SK-N-MC (cell line): ENCODE data around the gene SH3D21.

Experiments used
- DNase-seq: peaks from one replicate; pipeline ENCODE4 v3.0.0-alpha.2; 2011; ENCODE audit warnings: low read depth, low spot score
- H3K27ac ChIP-seq: fragments of 200-600 bp; sonication (generic); 2 replicates; pipeline ENCODE4 v1.5.1; 2016; ENCODE audit warnings: mixed run types
- H3K36me3 ChIP-seq: fragments of 200-600 bp; sonication (generic); 2 replicates; pipeline ENCODE4 v1.6.1; 2017; ENCODE audit warnings: antibody characterized with exemption, low read length, mixed read lengths; ENCODE audit not compliant: insufficient read depth
- H3K4me3 ChIP-seq: fragments of 200-600 bp; sonication (generic); 2 replicates; pipeline ENCODE4 v1.5.1; 2016
- H3K9ac ChIP-seq: fragments of 200-600 bp; sonication (generic); 2 replicates; pipeline ENCODE4 v1.8.0; 2017; ENCODE audit warnings: mixed run types, mixed read lengths; ENCODE audit not compliant: insufficient read length
- H3K9me3 ChIP-seq: fragments of 200-600 bp; sonication (generic); 2 replicates; pipeline ENCODE4 v1.6.1; 2017; ENCODE audit warnings: low read depth, mild to moderate bottlenecking, antibody characterized with exemption, low read length, moderate library complexity, mixed read lengths
- EZH2 ChIP-seq: fragments of 200-600 bp; sonication (generic); IDR thresholded peaks from one replicate; pipeline ENCODE4 v1.6.1; 2017; ENCODE audit warnings: antibody characterized with exemption
- FOXP2 ChIP-seq: optimal IDR thresholded peaks from 2 replicates; pipeline ENCODE3; 2011; ENCODE audit warnings: mild to moderate bottlenecking, moderate library complexity; ENCODE audit not compliant: insufficient read depth; ENCODE audit errors: extremely low read length, control extremely low read depth
- POLR2AphosphoS5 ChIP-seq: IDR thresholded peaks from 2 replicates; pipeline ENCODE4 v1.6.1; 2012; ENCODE audit warnings: mild to moderate bottlenecking, low read depth, low read length, borderline replicate concordance

The SH3D21 gene

GRCh38 chr1:36297062-36297461 lies 9.1 kb upstream of the SH3D21 start:
- Histone ChIP-seq H3K4me3 (no peak overlapping the region), H3K9me3 (no peaks in the 10 kb centered on the region), H3K36me3 (peaks cover 80% of the 10 kb centered on the region), H3K27ac (peak overlapping the region; percentile 38; the same call in 1 of the 2 replicates), H3K9ac (no peak overlapping the region)
- no peak for DNase-seq
- TF ChIP-seq POLR2AphosphoS5 (no peak), FOXP2 (no peak), EZH2 (no peak)

GRCh38 chr1:36298640-36299039 lies 7.5 kb upstream of the SH3D21 start:
- H3K36me3 ChIP-seq = peaks cover 80% of the 10 kb centered on the region
- H3K9ac ChIP-seq = no peak overlapping the region

GRCh38 chr1:36300526-36300925 lies 5.6 kb upstream of the SH3D21 start:
- Histone ChIP-seq H3K36me3 (peaks cover 74% of the 10 kb centered on the region), H3K4me3 (no peak overlapping the region), H3K27ac (peak overlapping the region; percentile 0; the same call in 1 of the 2 replicates), H3K9me3 (no peaks in the 10 kb centered on the region), H3K9ac (no peak overlapping the region)
- no peak for TF ChIP-seq FOXP2
- no peak for TF ChIP-seq POLR2AphosphoS5
- TF ChIP-seq EZH2 = no peak
- no peak for DNase-seq

More at GRCh38 chr1:36298640-36299039, 7.5 kb upstream of the SH3D21 start:
- Histone ChIP-seq H3K27ac (no peak overlapping the region), H3K9me3 (no peaks in the 10 kb centered on the region), H3K4me3 (no peak overlapping the region)
- no peak for DNase-seq
- TF ChIP-seq EZH2 (no peak), POLR2AphosphoS5 (no peak), FOXP2 (no peak)

GRCh38 chr1:36301220-36301619 lies 4.9 kb upstream of the SH3D21 start:
- Histone ChIP-seq H3K9ac (no peak overlapping the region), H3K36me3 (peaks cover 71% of the 10 kb centered on the region), H3K9me3 (no peaks in the 10 kb centered on the region), H3K27ac (peak overlapping the region; percentile 0; the same call in 1 of the 2 replicates), H3K4me3 (no peak overlapping the region)
- TF ChIP-seq FOXP2 = no peak
- no peak for TF ChIP-seq POLR2AphosphoS5
- no peak for TF ChIP-seq EZH2
- DNase-seq = no peak

- no peaks in the 10 kb centered on the region for H3K9me3 ChIP-seq
- TF ChIP-seq FOXP2 (no peak), EZH2 (no peak), POLR2AphosphoS5 (no peak)
- no peak for DNase-seq
- no peak overlapping the region for H3K4me3 ChIP-seq
- H3K36me3 ChIP-seq = peaks cover 51% of the 10 kb centered on the region
- H3K27ac ChIP-seq = peak overlapping the region; percentile 22; the same call in 1 of the 2 replicates
- H3K9ac ChIP-seq = no peak overlapping the region
Observed at GRCh38 chr1:36303244-36303643, 2.9 kb upstream of the SH3D21 start.

- H3K27ac ChIP-seq = peak overlapping the region; percentile 22; the same call in 1 of the 2 replicates
- DNase-seq = no peak
- no peak for TF ChIP-seq POLR2AphosphoS5
- no peak for TF ChIP-seq FOXP2
- TF ChIP-seq EZH2 = no peak
- no peak overlapping the region for H3K9ac ChIP-seq
- H3K4me3 ChIP-seq = no peak overlapping the region
- no peaks in the 10 kb centered on the region for H3K9me3 ChIP-seq
- peaks cover 46% of the 10 kb centered on the region for H3K36me3 ChIP-seq
Observed at GRCh38 chr1:36303650-36304360, 2.4 kb upstream of the SH3D21 start.

GRCh38 chr1:36304521-36304920 lies 1.6 kb upstream of the SH3D21 start:
- H3K36me3 ChIP-seq = peaks cover 44% of the 10 kb centered on the region

GRCh38 chr1:36304970-36305914 lies 926 bp upstream of the SH3D21 start:
- TF ChIP-seq EZH2 (no peak), FOXP2 (no peak), POLR2AphosphoS5 (no peak)
- Histone ChIP-seq H3K27ac (peak overlapping the region; percentile 63; the same call in 1 of the 2 replicates), H3K9ac (no peak overlapping the region)

More at GRCh38 chr1:36304521-36304920, 1.6 kb upstream of the SH3D21 start:
- Histone ChIP-seq H3K4me3 (no peak overlapping the region), H3K27ac (peak overlapping the region; percentile 63; the same call in 1 of the 2 replicates), H3K9ac (no peak overlapping the region), H3K9me3 (no peaks in the 10 kb centered on the region)
- no peak for TF ChIP-seq EZH2
- no peak for DNase-seq

More at GRCh38 chr1:36304970-36305914, 926 bp upstream of the SH3D21 start:
- H3K36me3 ChIP-seq = peaks cover 36% of the 10 kb centered on the region
- H3K9me3 ChIP-seq = no peaks in the 10 kb centered on the region
- DNase-seq = no peak
- no peak overlapping the region for H3K4me3 ChIP-seq
